Astrocyte (in vitro differentiated cells and primary cell): Measurements from ENCODE around the gene DCUN1D4. TPM values are rescaled to one million over a fixed set of nuclear protein-coding genes. Genes with fewer than 3 reads are reported as not detected.

ENCODE experiments used
- DNase-seq: peaks from one replicate; pipeline ENCODE4 v3.0.0-alpha.2; 2010; ENCODE audit warnings: low read depth
- FAIRE-seq: peaks from 2 replicates; lab custom pipeline; 2011; peaks lifted over from hg19 to GRCh38; lab: Jason Lieb, UNC
- H2AFZ ChIP-seq: 2 replicates; pipeline ENCODE4 v1.6.0; 2012; ENCODE audit warnings: low read depth, low read length, inconsistent platforms
- H3K27ac ChIP-seq: 2 replicates; pipeline ENCODE4 v1.5.1; 2011; ENCODE audit warnings: low read depth, low read length, inconsistent platforms
- H3K27me3 ChIP-seq: 2 replicates; pipeline ENCODE4 v1.6.0; 2011; ENCODE audit warnings: low read length, inconsistent platforms; ENCODE audit not compliant: insufficient read depth
- H3K36me3 ChIP-seq: 2 replicates; pipeline ENCODE4 v1.5.1; 2011; ENCODE audit warnings: low read length, inconsistent platforms; ENCODE audit not compliant: insufficient read depth
- H3K4me1 ChIP-seq: 2 replicates; pipeline ENCODE4 v1.5.1; 2011; ENCODE audit warnings: low read length, inconsistent platforms; ENCODE audit not compliant: insufficient read depth
- H3K4me2 ChIP-seq: 2 replicates; pipeline ENCODE4 v1.6.0; 2012; ENCODE audit warnings: low read length, inconsistent platforms
- H3K4me3 ChIP-seq: 2 replicates; pipeline ENCODE4 v1.5.1; 2011; ENCODE audit warnings: low read depth, mild to moderate bottlenecking, low read length, inconsistent platforms; ENCODE audit not compliant: insufficient read depth
- H3K79me2 ChIP-seq: 2 replicates; pipeline ENCODE4 v1.6.0; 2012; ENCODE audit warnings: mild to moderate bottlenecking, low read length, inconsistent platforms; ENCODE audit not compliant: insufficient read depth
- H3K9ac ChIP-seq: 2 replicates; pipeline ENCODE4 v1.6.0; 2012; ENCODE audit warnings: mild to moderate bottlenecking, low read length, inconsistent platforms
- H3K9me3 ChIP-seq: 2 replicates; pipeline ENCODE4 v1.5.1; 2012; ENCODE audit warnings: low read depth, mild to moderate bottlenecking, low read length, inconsistent platforms; ENCODE audit not compliant: insufficient read depth
- H4K20me1 ChIP-seq: 2 replicates; pipeline ENCODE4 v1.6.0; 2012; ENCODE audit warnings: low read length, inconsistent platforms; ENCODE audit not compliant: insufficient read depth
- H3K27ac Mint-ChIP-seq: one replicate; pipeline ENCODE4 v1.8.0; 2021; ENCODE audit warnings: mild to moderate bottlenecking, mixed read lengths; ENCODE audit not compliant: unreplicated experiment
- H3K27me3 Mint-ChIP-seq: one replicate; pipeline ENCODE4 v1.8.0; 2021; ENCODE audit warnings: low read depth, mixed read lengths; ENCODE audit not compliant: unreplicated experiment
- H3K36me3 Mint-ChIP-seq: one replicate; pipeline ENCODE4 v1.8.0; 2021; ENCODE audit warnings: low read depth, mixed read lengths; ENCODE audit not compliant: unreplicated experiment
- H3K4me1 Mint-ChIP-seq: one replicate; pipeline ENCODE4 v1.8.0; 2021; ENCODE audit warnings: low read depth, mixed read lengths; ENCODE audit not compliant: unreplicated experiment
- H3K4me3 Mint-ChIP-seq: one replicate; pipeline ENCODE4 v1.8.0; 2021; ENCODE audit warnings: mild to moderate bottlenecking, moderate library complexity, mixed read lengths; ENCODE audit not compliant: unreplicated experiment
- H3K9me3 Mint-ChIP-seq: one replicate; pipeline ENCODE4 v1.8.0; 2021; ENCODE audit warnings: mild to moderate bottlenecking, mixed read lengths; ENCODE audit not compliant: unreplicated experiment
- CTCF ChIP-seq: IDR thresholded peaks from 2 replicates; pipeline ENCODE4 v1.5.1; 2011; ENCODE audit warnings: low read depth, mild to moderate bottlenecking, inconsistent platforms, low read length, moderate library complexity; ENCODE audit not compliant: insufficient read depth
- EZH2 ChIP-seq: IDR thresholded peaks from 2 replicates; pipeline ENCODE4 v1.6.1; 2012; ENCODE audit warnings: mild to moderate bottlenecking, low read length, inconsistent platforms; ENCODE audit not compliant: insufficient read depth
- total RNA-seq: library from RNA; stranded (reverse); gene quantifications from 2 replicates; pipeline ENCODE4 v1.2.1, GENCODE V29; 2021

DCUN1D4 gene
- total RNA-seq, 1 donor from 2014 or later = 59.0 TPM

DNA sequence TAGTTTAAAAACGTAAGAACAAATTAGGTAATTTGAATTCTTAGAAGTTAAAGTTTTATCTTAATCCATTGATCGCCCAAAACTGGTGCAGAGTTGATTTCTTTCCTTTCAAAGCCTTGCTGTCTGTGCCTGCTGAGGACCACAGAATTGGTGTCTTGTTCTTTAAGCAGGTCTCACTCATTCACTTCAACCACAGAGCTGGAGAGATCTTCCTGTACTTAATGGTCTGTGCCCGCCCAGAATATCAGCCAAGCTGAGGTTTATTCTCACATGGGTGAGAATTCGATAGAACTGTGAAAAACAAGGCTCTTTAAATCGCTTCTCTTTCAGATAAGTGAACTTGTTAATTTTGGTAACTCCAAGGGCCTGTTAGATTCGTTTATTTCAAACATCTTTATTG lies 31.6 kb downstream of the DCUN1D4 start:
- H2AFZ ChIP-seq = no peak overlapping the region
- H3K4me2 ChIP-seq = no peak overlapping the region
- no peak for DNase-seq
- no peak overlapping the region for H3K27ac Mint-ChIP-seq
- peaks cover 29% of the 10 kb centered on the region for H3K36me3 Mint-ChIP-seq
- H3K4me3 ChIP-seq = no peak overlapping the region
- H3K4me1 ChIP-seq = peaks cover 5% of the 10 kb centered on the region
- peaks cover 11% of the 10 kb centered on the region for H3K79me2 ChIP-seq
- TF ChIP-seq CTCF = no peak
- TF ChIP-seq EZH2 = no peak
- peaks cover 33% of the 10 kb centered on the region for H3K36me3 ChIP-seq
- peaks cover 10% of the 10 kb centered on the region for H3K4me1 Mint-ChIP-seq
- H3K27me3 ChIP-seq = no peaks in the 10 kb centered on the region
- H3K4me3 Mint-ChIP-seq = no peak overlapping the region
- no peak overlapping the region for H3K9ac ChIP-seq
- H3K9me3 Mint-ChIP-seq = no peaks in the 10 kb centered on the region
- FAIRE-seq = no peak
- H3K27ac ChIP-seq = no peak overlapping the region
- H3K27me3 Mint-ChIP-seq = no peaks in the 10 kb centered on the region
- peaks cover 22% of the 10 kb centered on the region for H4K20me1 ChIP-seq
- H3K9me3 ChIP-seq = no peaks in the 10 kb centered on the region

DNA sequence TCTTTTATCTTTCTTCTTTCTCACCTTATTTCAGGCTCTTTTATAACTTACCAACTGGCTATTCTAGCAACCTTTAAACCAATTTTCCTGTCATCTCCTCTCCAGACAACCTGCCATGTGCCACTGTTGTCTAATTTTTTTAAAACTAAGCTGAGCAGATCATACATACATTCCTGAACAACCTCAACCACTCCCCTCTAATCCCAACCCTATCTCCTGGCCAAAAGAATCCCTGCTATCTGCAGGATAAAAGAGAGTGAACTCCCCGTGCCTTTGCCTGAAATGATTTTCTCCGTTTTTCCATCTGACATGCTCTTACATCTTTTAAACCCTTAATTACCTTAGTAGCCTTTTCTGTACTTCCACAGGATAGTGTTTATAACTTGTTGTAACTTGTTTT lies 35.5 kb downstream of the DCUN1D4 start:
- H3K79me2 ChIP-seq = no peaks in the 10 kb centered on the region
- H3K27me3 Mint-ChIP-seq = no peaks in the 10 kb centered on the region
- FAIRE-seq = no peak
- TF ChIP-seq CTCF = no peak
- no peak for TF ChIP-seq EZH2
- no peak overlapping the region for H2AFZ ChIP-seq
- H3K9me3 Mint-ChIP-seq = no peaks in the 10 kb centered on the region
- H3K9ac ChIP-seq = no peak overlapping the region
- peaks cover 15% of the 10 kb centered on the region for H3K36me3 Mint-ChIP-seq
- DNase-seq = peak; percentile 25
- H3K36me3 ChIP-seq = peaks cover 35% of the 10 kb centered on the region
- H3K27ac ChIP-seq = no peak overlapping the region
- H3K27ac Mint-ChIP-seq = no peak overlapping the region
- no peaks in the 10 kb centered on the region for H4K20me1 ChIP-seq
- peaks cover 9% of the 10 kb centered on the region for H3K4me1 Mint-ChIP-seq
- no peak overlapping the region for H3K4me2 ChIP-seq
- no peaks in the 10 kb centered on the region for H3K9me3 ChIP-seq
- no peak overlapping the region for H3K4me3 Mint-ChIP-seq
- H3K4me3 ChIP-seq = no peak overlapping the region
- no peaks in the 10 kb centered on the region for H3K4me1 ChIP-seq
- H3K27me3 ChIP-seq = no peaks in the 10 kb centered on the region

- Histone ChIP-seq H3K4me1 (no peaks in the 10 kb centered on the region), H2AFZ (no peak overlapping the region), H3K36me3 (peaks cover 27% of the 10 kb centered on the region), H3K4me3 (no peak overlapping the region), H3K79me2 (no peaks in the 10 kb centered on the region), H3K27ac (no peak overlapping the region), H3K9ac (no peak overlapping the region), H3K9me3 (no peaks in the 10 kb centered on the region), H4K20me1 (no peaks in the 10 kb centered on the region), H3K27me3 (no peaks in the 10 kb centered on the region), H3K4me2 (no peak overlapping the region)
- Mint-ChIP-seq H3K4me1 (peaks cover 9% of the 10 kb centered on the region), H3K27ac (peak overlapping the region; percentile 23), H3K36me3 (peaks cover 12% of the 10 kb centered on the region), H3K4me3 (no peak overlapping the region), H3K27me3 (no peaks in the 10 kb centered on the region), H3K9me3 (no peaks in the 10 kb centered on the region)
- FAIRE-seq (no peak), DNase-seq (no peak)
- TF ChIP-seq CTCF (no peak), EZH2 (no peak)
Measured at GRCh38 chr4:51880016-51880915, 37.3 kb downstream of the DCUN1D4 start.
